Fibroblast of skin of right quadriceps (primary cell): ENCODE measurements around the gene LHX2.

Source experiments
- DNase-seq: peaks from one replicate; pipeline ENCODE4 v3.0.0-alpha.2; 2013

Gene LHX2

DNA sequence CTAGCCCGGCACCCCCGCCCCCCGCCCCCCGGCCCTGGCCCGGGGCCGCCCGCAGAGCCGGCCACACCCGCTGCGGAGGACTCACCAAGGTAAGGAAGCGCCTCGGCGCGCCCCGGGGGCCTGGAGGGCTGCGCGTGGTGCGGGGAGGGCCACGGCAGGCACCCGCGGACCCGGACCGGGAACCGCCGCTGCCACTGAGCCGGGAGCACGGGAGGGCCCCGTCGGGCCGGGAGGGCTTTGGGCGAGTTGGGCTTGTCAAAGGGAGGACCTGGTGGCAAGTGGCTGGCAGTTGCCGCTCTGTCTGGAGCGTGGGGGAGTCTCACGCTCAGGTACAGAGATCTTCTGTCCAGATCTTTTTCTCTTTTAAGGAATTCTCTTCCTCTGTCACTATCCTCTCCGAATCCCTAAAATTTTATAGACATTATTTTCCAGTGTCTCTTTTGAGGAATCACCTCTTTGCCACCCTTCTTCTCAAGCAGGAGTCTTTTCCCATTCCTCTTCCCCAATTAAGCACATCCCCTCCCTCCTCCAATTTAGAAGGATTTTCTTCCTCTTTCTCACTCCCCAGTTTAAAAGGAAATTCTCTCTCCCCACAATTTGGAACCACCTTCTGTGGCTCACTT lies 11.3 kb upstream of the LHX2 start:
- no peak for DNase-seq

DNA sequence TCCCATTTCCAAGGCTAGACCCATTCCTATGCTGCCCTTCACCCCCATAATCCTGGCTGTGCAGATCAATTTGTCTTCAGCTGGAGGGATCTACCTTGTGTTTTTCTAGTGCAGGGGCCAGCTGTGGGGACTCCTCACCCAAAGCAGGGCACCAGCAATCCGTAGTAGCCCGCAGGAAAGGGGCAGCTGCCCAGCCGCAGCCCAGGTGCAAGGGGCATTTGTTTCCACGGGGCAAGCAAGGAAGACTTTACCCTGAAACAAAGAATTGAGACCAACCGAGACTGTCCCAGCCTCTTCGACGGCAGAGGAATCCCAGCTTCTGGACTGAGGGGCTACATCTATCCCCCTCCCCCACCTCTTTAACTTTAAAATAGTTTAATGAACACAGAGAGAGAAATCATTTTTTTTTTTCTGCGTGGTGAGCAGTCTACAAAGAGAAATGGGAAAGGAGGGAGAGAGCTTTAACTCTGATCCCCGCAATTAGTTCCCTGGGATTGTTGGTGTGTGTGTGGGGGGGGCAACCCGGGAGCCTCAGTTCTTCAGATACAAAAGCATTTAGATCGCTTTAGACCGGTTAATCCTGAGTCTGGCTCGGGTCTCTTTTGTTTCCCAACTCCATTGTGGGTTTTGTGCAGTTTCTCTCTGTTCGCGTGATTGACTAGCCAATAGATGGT lies 10.6 kb upstream of the LHX2 start:
- DNase-seq, result no peak

DNA sequence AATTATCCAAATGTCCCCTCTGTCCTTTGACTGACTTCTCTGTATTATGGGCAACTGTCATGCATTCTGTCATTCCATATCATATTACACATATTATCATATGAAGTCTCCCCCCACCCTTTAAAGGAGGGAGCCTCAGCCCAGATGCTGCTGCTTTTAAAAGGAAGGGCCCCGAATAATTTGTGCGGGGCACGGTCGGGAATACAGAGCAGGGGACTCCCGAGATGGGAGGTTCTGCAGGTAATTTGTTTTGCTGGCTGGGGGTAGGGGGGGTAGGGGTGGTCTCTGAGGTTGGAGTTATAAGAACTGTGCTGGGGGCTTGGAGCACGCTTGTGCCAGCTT lies 10.1 kb upstream of the LHX2 start:
- no peak for DNase-seq

DNA sequence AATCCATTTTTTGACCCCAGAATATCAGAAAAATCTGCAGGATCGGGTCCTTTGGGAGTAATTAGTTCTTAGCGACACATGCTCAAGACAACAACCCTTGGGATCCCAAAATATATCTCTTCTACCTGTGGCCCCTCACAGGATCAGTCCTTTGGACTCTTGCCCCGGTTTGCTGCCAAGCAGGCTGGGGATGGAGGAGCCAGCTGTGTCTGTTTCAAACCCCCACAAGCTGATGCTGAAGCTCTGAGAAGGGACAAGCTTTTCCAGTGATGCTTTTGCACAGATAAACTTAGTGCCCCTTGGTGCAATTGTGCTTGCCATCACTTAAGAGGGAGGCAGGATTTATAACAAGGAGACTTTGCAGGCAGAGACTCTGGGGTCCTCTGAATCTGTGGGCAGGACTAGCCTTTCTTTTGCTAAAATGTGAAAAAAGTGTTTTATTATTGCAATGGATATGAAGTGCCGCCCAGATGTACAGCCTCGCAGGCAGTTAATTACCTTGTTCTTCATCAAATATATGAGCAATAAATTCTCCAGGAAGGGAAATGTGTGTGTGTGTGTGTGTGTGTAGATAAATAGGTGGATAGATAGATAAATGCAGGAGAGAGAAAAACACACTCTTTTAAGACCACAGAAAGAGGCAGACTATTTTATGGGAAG lies 9.6 kb upstream of the LHX2 start:
- DNase-seq, result no peak

DNA sequence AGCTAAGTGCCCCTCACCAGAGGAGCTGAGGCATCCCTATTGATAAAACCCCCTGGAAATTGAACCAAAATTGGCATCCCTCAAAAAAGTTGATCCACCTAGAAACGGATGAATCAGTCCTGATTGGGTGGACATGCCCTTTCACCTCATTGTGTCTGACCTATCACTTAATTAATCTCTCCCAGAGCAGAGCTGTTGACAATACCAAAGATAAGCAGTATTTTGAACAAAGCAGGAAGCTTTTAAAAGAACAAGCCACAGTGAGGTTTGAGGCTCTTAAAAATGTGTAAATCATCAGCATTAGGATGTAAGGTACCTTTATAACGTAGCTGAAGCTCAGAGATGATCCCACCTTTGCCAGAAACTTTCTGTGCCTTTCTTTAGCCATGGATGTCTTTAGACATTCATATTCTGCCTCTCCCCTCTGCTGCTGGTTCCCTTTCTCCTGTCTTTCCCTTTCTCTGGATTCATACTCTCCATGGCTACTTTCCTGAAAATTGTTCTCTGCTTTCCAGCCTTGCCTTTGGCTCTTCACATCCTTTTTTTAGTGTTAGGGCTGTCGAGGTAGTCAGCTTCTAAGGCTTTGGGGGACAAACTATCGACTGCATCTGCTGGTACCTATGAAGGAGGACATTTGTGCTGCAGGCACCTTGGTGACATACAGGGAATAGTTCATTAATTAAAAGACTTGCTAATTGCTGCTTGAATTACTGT lies 7.8 kb upstream of the LHX2 start:
- DNase-seq, result no peak

DNA sequence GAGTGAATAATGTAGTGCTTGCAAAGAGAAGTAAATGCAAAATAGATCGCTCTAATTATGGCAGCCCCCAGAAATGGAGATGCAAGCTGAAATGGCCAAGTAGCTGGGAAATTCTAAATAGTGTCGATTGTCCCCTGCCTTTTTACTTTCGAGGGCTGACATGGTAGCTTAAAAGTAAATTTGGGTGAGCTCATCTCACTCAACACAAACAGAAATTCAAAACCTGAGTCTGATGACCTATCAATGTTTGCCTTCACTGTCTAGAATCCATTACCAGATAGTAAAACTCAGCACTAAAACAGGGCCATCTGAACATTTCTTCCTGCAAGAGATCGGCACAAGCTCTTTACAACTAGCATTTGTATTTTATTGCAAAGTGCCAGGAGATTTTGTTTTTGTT lies 7.0 kb upstream of the LHX2 start:
- DNase-seq, result no peak

DNA sequence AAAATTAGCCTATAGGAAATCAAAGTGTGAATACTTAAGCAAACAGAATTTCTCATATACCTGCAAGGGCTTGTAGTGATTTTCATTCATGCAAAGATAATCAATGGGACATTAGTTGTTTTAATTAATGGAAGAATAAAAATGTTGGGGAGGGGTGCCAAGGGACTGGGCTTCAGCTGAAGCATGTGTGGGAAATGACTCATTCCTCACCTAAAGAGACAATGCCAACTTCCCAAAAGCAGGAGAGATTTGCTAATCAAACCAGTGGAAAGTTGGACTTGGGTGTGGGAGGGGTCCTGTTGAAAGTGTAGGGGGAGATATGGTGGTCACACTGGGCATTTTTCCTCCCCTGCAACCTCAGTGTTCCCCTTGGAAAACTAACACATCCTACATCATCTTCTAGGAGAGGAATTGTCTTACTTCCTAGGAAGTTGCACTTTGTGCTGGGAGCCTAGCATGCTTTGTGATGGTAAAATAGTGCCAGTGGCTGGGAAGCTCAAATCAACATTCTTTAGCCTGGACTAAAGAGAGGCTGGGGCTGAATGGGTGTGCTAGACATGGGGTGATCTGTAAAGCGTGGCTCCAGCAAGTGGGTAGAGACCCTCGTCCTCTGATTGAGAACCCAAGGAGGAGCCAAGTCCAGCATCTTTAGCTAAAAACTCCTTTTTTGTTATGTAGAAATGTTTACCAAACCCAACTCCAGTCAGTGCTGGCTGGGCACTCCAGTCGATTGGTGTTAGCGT lies 6.4 kb upstream of the LHX2 start:
- DNase-seq, result no peak

DNA sequence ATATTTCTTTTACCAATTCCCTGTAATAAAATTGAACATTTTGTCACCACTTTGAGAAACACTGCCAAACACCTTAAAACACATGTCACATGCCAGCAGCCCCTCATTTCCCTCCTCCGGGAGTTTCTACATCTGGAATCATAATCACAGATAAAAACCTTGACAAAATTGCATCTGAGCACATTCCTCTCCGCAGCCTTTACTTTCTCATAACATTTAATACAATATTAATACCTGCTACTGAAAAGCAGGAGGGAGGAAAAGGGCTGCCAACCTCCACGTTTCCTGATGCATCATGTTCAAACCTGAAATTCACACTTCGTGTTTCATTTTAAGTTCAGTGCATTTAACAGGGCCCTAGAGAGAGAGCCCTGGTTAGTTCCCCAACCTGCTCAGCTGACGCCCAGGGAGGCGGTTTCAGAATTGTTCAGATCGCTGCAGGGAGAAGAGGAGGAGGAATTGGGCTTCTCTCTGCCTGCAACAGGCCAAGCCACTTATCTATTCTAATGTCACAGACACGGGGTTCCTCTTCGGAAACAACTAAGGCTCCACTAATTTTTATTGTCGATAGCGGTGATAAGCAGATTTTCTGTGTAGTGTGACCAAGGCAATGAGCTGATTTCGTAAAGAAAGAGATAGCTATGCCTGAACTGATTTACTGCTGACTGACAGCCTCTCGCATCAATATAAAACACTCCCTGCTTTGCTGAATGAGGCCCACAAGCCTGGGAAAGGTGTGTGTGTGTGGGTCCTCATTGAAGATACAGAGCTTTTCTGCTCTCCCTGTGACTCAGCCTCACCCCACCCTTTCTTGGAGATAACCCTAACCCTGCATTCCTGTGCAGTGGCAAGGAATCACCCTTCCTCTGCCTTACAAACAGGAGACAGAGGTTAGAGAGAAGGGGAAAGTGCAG lies 4.9 kb upstream of the LHX2 start:
- no peak for DNase-seq

DNA sequence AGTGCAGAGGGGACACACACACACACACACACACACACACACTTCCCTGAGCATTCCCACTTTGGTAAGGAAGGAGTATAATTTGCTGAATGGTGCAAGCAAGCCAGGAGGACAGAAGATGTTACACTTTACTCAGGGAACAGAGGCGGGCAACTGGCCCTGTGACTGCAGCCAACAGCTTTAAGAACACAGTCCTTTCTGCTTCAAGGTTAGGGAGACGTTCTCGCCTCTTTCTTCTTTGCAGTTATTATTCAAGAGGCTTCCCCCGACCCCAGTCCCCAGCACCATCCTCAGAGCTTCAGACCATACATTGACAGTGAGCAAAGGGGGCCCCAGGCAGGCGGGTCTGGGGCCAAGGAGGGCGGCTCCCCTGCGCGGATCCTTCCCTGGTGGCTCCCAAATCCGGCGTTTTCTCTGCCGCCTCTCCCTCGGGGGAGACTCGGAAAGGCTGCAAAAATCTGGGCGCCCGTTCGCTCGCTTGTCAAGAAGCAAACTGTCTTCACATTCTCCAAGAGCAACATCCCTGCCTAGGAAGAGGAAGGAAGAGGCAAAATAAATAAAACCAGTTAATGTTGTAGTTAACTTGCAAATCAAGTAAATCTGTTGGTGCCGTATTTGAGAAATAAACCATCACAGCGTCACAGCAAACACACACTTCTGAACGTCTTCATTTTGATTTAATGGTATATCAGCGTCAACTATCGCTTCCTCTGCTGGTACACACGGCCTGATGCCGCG lies 3.8 kb upstream of the LHX2 start:
- DNase-seq, result no peak

DNA sequence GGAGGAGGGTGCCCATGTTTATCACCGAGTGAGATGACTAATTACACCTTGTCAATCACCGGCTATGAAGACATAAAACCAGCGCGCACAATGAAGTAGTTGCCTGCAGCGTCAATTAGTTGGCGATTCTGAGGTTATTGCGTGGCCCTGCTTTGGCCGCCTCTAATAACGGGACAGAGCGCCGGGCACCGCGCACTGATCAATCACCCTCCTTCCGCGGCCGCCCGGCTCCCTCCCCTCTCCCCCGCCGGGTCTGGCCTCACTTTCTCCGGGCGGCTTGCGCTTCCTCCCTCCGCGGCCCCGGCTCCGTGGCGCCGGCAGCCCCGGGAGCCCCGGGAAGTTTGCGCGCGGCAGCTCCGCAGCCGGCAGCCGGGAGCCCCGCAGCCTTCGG lies 3.3 kb upstream of the LHX2 start:
- no peak for DNase-seq

DNA sequence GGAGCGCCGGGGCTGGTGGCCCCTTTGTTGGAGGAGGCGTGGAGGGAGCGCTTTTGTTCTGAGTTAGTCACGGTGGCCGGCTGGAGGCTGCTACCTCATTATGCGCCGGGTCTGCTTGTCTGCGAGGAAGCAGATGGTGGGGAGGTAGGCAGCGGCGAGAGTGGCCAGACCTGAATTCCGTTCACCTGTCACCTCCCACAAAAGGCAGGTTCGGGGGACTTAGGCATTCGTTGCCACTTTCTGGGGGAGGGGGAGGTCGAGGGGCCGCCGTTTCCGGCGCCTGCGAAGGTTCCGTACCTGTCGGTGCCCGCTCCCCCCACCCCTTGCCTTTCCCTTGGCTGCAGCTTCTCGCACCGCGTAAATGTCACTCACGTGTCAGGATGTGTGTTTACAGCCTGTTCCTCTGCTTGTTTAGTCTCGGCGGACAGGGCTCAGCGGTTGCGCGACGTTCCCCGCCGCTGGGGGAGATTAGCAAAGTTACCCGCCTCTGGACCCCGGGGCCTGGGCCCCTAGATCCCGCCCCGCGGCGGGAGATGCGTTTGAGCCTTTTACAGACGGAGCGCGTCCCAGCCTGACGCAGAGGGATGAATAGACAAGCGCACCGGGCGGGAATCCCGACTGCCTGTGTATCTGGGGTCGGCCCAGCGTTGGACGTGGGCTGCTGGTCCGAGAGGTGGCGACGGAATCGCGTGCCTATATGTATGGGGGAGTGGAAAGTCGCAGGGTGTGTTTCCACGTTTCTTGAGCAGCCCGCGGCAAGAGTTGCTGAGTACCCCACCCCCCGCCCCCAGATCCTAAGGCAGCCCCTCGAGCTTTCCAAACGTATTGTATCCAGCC lies 2.7 kb upstream of the LHX2 start:
- no peak for DNase-seq

DNA sequence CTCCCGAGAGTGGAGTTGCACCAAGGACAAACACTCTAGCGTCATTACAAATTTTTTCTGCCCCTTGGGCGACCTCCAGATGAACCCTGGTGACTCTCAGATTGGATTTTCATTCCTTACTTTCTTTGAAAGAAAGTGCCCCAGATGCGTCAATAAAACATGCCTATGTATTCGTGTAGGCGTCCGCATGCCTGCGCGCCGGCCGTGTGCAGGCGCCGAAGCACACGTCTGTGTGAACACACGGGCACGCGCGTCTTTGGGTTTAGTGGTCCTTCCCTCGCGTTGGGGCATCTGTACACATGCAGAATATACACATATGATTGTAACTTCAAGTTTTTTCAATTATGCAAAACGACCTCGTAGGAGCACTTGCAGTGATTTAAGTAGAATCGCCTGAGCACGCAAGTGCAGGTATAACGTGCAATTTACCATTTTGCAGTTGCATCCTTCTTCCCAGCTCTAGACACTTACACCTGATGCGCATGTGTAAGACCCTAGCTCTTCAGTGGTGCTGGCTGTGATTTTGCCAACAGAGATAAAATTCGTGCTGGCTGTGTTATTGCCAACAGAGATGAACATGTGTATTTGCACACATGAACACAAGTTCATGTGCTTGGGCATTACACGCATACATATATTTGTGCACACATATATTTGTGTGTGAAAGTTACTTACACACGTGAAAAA lies 1.9 kb upstream of the LHX2 start:
- DNase-seq, result no peak

DNA sequence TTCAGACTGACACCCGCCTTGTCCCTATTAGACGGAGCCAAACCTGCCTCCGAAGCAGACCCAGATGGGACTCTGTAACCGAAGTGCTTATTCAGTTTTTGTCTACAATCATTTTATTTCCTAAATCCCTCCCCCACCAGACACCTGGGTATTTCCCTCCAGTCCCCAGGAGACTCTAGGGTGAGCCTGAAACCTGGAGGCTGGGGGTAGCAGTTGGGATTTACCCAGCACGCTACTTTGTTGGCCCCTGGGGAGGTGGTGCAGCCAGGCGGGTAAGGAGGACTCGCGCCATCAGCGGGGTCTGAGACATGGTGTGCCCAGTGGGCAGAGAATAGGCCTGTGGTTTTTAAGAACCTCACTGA lies 1.3 kb upstream of the LHX2 start:
- no peak for DNase-seq

DNA sequence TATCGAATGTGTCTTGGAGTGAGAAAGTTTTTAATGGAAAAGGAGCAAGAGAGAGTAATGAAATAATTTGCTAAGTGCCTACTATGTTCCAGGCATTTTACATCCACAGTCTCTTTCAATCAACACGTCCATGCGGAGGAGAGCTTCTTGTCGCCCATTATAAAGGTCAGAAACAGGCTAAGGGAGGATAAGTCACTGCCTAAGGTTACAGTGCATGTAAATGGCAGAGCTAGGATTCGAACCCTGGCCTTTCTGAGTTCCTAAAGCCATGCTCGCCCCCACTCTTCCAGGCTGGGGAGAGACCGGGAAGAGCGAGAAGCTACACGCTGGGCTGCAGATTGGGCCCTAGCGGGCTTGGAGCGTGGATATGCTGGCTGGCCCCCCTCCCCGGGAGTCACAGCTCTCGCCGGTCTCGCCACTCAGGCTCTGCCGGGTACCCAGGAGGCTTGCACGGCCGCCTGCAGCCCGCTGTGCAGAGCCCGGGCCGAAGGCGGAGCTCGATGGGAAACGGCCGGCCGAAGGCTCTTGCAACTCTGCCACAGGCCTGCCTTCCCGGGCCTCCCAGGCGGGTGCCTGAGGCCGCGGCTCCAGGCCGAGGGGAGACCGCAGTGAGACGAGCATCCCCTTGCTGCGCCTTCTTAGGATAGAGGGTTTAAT lies 775 bp upstream of the LHX2 start:
- no peak for DNase-seq

DNA sequence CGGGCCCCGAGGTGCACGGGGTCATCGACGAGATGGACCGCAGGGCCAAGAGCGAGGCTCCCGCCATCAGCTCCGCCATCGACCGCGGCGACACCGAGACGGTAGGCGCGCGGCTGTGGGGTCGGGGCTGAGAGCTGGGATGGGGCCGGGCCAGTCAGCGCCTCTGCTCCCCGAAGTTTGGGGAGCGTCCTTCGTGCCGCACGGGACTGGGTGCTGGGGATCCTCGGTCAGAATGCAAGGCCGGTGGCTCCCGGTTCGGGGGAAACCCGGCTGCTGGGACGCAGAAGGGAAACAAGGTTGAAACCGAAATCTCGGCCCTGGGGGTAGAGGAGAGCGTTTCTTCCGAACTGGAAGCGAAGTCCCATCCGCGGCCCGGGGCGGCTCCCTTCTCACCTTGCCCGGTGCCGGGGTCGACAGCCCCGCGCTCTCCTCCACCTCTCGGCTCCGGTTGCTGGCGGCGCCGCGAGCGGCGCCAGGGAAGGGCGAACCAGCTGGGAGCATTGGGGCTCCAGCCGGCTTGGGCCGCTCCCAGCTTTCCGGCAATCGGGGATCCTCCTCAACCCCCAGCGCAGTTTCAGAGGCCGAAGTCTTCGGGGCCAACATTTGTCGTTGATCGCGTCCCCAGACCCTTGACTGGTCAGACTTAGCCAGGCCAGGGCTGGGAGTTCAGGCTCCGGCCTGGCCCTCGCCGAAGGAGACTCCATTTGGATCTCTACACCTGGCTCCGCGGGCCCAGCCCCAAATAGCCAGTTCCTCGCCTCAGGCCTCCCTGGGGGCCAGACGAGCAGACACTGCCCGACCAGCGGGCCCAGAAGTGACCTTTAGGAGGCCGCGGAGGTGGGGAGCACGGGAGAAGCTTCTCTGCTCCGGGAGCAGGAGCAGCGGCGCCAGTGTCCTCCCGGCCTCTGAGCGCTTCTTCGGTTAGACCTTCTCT lies 1.1 kb downstream of the LHX2 start:
- no peak for DNase-seq

DNA sequence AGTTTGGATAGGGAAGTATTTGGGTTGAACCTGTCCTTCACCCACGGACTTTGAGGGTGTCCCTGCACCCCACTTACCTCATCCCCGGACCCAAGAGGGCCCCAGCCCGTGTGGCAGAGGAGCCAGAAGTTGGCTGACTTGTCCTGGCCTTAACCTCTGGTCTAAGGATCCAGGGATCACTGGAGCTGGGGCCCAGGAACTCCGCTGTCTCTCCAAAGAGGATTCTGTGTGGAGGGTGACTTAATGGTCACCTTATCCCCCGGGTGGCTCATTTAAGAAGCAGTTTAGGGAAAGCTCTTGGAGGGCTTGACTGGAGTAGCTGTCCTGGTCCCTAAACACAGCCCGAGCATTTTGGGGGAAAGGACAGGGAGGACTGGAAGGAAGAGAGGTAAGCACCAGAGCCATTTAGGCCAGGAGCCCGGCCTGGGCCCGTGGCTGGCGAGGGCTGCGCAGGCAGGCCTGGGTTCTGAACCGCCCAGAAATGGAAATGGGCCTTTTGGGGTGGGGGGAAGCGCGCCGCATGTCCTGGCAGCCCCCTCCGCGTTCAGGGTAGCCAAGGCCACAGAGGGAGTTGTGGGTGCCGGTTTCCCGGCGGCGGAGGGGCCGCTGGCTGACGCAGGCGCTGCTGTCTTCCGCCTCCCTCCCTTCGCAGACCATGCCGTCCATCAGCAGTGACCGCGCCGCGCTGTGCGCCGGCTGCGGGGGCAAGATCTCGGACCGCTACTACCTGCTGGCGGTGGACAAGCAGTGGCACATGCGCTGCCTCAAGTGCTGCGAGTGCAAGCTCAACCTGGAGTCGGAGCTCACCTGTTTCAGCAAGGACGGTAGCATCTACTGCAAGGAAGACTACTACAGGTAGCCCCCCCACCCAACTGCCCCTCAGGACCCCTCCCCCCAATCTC lies 2.0 kb downstream of the LHX2 start:
- no peak for DNase-seq
